CD4-positive, alpha-beta T cell treated with Interleukin-17A for 4 hours (primary cell): ENCODE measurements around the gene TPD52L1.
"Not testable (repeated sequence)": the region's sequence is repeated elsewhere in the genome, so short reads cannot be mapped to it uniquely, and the experiment has no call there.

Experiments
- DNase-seq: peaks from one replicate; pipeline ENCODE4 v3.0.0-alpha.2; 2020; ENCODE audit warnings: mixed read lengths

The TPD52L1 gene

DNA sequence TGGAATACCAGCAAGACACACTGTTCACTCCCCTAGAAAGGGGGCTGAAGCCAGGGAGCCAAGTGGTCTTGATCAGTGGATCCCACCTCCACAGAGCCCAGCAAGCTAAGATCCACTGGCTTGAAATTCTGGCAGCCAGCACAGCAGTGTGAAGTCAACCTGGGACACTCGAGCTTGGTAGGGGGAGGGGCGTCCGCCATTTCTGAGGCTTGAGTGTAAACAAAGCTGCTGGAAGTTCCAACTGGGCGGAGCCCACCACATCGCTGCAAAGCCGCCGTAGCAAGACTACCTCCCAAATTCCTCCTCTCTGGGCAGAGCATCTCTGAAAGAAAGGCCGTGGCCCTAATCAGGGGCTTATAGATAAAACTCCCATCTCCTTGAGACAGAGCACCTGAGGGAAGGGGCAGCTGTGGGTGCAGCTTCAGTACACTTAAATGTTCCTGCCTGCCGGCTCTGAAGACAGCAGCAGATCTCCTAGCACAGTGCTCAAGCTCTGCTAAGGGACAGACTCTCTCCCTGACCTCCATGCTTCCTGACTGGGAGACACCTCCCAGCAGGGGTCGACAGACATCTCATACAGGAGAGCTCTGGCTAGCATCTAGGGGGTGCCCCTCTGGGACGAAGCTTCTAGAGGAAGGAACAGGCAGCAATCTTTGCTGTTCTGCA lies 126.9 kb downstream of the TPD52L1 start:
- DNase-seq: not testable (repeated sequence)

GRCh38 chr6:125282470-125282869 lies 128.9 kb downstream of the TPD52L1 start:
- DNase-seq: not testable (repeated sequence)

GRCh38 chr6:125285353-125285752 lies 131.8 kb downstream of the TPD52L1 start:
- no peak for DNase-seq

DNA sequence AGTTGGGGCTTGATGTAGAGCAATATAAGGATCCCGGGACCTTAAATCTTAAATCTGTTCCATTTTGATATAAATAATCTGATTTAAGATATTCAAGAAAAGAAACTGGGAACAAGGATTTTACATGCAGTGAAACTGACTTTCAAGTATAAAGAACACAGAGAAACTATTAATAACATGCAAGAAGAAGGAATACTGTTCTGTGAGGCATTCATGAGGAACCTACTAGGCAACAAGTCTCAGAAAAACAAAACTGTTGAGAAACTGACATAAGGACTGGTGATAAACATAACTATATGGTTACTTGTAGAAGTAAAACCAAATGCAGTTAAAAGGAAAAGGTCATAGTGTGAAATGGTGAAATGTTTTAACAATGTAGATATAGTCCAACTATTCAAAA lies 132.4 kb downstream of the TPD52L1 start:
- no peak for DNase-seq

- no peak for DNase-seq
Measured at GRCh38 chr6:125287718-125288117, 134.1 kb downstream of the TPD52L1 start.

DNA sequence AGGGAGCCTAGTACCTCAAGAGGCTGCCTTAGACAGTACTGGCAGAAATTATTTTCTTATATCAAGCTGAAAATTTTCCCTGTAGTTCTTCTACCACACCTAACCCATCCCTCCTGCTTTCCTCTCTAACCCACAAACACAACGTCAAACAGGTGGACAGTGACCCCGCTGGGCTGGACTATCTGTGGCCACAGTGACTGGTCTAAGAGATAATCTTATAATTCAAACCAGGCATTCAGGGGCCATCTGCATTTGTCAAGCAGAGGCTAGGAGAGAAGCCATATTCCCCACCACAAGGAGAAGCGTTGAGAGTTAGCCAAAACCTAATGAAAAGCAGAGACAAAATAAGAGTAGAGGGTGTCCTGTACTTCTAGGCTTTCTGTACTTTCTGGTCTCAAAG lies 140.0 kb downstream of the TPD52L1 start:
- no peak for DNase-seq

DNA sequence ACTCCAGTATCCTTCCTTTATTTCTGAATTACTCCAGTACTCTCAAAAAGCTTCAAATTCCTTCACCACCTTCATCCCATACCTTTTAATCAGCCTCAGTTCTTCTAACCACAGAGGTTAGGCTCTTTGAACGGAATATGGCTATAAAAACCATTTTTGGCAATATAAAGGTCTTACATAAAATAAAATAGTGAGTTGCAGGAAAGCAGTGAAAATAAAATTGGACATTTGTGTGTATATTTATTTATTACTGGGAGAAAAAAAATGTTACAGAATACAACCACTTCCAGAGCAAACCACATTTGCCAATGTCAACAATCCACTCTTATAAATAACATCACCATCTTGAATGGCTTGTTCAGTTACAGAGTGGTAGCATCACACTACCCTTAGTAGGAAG lies 140.5 kb downstream of the TPD52L1 start:
- no peak for DNase-seq

DNA sequence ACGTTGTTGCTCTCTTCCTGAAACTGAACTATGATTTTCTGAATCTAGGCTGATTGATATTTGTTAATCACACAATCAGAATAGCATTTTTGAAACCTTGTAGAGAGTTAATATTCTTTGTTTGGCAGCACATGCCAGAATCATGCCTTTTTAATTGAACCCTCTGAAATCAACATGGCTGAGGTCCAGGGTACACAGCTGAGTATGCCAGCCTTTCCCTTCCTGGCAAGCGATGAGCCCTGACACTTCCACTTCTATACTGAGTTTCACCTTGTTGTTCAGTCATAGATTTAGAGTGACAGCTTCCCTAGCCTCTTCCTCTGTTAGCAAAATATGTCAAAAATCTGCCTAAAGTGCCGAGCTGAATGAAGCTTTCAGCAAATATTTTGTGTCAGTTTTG lies 141.4 kb downstream of the TPD52L1 start:
- no peak for DNase-seq

DNA sequence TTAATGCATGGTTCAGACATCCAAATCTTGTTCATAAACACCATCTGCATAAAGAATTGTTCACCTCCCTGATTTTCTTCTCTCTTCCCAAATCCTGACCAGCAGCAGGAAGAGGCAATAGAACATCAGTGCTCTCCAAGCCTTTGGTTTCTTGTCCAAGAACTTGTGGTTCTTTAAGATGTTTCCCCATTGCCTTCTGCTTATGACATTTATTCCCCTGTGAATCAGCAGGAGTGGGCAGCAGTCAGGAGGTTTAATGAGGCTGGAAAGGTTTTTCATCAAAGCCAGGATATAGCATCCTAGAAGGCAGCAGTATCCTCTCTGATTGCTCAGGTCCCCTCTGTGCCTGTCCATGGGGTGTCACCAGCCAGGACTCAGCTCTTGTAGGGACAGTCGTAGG lies 142.9 kb downstream of the TPD52L1 start:
- no peak for DNase-seq

DNA sequence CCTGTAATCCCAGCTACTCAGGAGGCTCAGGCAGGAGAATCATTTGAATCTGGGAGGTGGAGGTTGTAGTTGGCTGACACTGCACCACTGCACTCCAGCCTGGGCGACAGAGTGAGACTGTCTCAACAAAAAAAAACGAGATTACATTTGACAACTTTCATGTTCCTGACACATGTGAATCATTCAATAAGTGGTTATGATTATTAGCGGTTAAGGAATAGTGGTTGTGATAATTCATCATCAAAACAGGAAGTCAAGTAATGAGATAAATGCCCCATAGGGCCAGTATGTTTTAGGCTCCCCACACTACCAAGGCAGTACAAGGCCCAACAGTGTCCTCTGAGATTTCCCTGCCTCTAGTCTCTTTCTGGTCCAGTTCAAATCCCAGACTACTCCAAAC lies 145.7 kb downstream of the TPD52L1 start:
- no peak for DNase-seq

GRCh38 chr6:125300992-125301434 lies 147.4 kb downstream of the TPD52L1 start:
- DNase-seq: no peak

DNA sequence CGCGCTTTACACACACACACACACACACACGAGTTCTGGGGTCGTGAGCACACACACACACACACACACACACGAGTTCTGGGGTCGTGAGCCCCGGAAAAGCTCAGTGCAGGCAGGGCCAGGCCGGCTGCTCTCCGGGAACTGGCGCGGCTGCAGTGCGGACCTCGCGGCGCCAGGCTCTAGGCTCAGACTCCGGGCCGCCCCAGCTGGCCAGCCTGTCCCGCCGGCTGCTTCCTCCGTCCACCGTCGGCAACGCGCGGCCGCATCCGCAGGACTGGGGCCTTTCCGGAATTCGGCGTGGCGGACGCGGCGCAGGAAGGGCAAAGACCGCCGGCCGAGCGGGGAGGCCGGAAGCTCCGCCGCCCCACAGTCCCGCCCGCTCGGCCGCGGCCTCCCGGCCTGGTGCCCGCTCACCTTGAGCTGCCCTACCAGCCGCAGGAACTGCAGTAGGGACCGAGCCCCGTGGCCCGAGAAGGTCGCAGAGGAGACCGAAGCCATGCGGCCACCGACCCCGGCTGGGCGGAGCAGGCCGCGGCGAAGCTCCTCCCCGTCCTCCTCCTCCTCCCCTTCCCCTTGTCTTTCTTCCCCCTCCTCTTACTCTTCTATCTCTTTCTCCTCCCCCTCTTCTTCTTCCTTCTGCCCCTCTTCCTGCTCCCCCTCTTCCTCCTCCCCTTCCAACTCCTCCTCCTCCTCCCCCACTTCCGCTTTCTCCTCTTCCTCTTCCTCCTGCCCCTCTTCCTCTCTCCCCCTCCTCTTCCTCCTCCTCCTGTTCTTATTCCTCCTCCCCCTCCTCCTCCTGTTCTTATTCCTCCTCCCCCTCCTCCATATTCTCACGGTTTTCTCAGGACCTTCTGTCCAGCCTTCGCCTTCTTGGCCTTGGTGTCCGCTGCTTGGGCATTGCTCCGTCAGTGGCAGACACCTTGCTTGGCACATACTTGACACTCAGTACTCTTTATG lies 148.1 kb downstream of the TPD52L1 start, which contains the start of gene HDDC2:
TSS of gene HDDC2 (minus strand) at position 533 of the 957 bp plus-strand sequence. CDS start at position 498, 35 bp downstream.
- peak; percentile 65 for DNase-seq

DNA sequence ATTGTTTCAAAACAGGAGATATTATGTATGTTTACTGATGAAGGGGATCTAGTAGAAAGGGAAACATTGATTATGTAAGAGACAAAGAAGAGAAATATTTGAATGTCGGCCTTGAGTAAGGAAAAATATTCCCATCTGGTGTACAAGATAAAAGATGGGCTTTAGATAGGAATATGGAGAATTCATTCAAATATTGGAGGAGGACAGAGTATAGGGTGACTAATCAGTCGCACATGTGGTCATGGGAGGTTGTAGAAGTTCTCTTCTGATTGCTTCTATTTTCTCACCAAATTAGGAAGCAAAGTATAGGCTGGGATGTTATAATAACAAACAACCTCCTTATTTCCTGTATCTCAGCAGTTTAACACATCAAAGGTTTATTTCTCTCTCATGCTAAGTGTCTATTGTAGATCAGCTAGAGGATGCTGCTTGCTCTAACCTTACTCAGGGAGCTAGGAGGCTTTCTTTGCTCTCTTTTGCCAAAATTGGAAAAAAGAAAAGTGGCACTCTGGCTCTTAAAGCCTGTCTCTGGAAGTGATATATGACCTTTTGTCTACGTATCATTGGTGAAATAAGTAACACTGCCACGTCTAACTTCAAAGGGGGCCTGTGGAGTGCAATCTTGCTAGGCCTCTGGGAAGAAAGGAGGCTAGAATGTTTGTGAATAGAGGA lies 149.4 kb downstream of the TPD52L1 start:
- no peak for DNase-seq

- DNase-seq: no peak
Measured at GRCh38 chr6:125303512-125303854, 149.9 kb downstream of the TPD52L1 start.

GRCh38 chr6:125304970-125305660 lies 151.5 kb downstream of the TPD52L1 start:
- no peak for DNase-seq

DNA sequence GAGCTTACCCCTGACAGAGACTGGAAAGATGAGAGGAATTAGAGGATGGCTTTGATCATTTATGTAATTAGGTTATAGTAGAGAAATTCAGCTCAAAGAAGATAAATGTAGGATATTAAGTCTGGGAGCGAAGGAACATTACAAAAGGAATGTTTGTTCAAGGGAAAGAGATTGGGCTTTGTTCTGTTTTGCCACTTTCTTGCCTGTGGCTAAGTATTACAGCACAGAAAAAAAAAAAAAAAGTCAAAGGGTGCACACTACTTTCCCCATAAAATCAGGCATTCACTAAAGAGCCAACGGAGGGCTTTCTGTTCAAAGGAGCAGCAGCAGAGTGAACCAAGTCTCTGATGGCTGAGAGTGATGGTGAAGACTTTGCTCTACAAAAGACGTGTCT lies 153.2 kb downstream of the TPD52L1 start:
- DNase-seq: no peak

DNA sequence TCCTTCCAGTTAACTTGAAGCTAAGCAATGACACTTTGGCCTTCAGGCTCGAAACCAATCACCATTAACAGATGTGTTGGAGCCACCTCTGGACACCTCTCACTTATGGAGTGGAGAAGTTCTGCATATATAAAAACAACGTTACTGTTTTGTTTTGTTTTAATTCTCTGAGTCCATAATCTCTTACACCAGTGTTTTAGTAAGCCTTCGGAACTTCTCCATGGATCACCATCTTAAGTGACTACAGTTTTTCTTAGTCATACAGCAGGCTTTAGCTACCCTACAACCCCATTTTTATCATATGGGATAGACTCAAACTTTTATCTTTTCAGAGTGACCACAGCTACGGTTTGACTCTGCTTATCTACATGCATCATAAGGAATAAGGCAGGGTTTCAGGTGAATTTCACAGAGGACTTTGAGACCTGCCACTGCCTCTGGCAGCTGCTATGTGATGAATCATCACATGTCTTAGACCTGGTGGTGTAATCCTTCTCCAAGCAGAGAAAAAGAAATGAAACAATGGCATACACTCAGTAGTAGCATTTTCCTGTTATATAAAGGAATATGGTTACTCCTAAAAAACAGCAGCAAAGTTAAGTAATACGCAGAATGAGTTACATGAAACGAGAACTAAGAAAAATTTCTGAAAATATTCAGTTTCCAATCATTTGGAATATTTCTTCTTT lies 153.7 kb downstream of the TPD52L1 start:
- DNase-seq: no peak

DNA sequence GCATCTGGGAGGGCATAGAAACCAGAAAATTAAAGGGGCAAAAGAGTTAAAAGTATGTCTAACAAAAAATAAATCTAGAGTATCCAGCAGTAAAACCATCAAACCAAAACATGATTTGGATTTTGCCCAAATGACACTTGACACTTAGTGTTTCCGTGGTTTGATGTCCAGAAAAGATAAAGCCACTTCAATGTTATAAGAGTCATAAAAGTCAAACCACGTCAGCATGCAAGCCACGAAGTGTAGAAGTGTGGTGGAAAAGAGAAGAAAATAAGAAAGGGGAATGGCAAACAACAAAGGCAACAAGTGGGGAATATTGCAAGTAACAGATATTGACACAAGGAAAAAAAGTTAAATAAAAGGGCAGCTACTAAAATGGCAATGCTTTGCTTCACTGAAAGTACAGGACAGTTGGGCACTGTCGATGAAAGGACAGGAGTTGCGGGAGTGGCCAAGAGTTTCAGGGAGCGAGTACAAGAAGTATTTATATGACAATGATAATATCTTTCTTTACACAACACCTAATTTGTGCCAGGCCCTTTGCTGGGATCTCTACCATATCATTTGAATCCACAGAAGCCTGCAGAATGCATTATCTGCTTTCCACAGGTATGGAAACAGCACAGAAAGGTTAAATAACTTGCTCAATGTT lies 154.5 kb downstream of the TPD52L1 start:
- no peak for DNase-seq

- DNase-seq: peak; percentile 14
Measured at GRCh38 chr6:125310994-125311649, 157.5 kb downstream of the TPD52L1 start.

DNA sequence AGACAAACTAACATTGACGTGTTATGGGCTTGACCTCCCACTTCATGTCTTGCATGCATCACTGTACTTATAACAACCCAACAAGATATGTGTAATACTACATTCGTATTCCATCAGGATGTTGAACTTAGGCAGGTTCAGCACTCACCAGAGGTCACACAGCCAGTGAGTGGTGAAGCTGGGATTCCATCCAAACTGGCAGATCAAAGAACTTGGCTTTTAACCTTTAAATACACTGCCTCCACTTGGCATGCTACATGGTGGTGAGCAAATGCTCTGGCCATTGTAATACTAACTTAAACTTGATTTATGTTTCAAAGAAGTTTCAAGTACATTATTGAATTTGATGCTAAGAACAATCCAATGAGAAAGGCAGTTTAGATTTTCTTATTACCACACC lies 158.9 kb downstream of the TPD52L1 start:
- DNase-seq: no peak

- no peak for DNase-seq
Measured at GRCh38 chr6:125312950-125313349, 159.4 kb downstream of the TPD52L1 start.
